Mucosa of gallbladder (tissue), 1 donor: ENCODE measurements around the gene BCDIN3D. TPM values are rescaled to one million over a fixed set of nuclear protein-coding genes. Genes with fewer than 3 reads are reported as not detected.

Experiments
- DNase-seq: peaks from one replicate; pipeline ENCODE4 v3.0.0-alpha.2; 2020; ENCODE audit warnings: low spot score
- total RNA-seq: library from RNA; stranded (reverse); gene quantifications from one replicate; pipeline ENCODE4 v1.2.1, GENCODE V29; 2021
- donor health status: DM: no; HTN: no; CAD: no.

The BCDIN3D gene
- total RNA-seq, 1 donor from 2014 or later, result 6.0 TPM

DNA sequence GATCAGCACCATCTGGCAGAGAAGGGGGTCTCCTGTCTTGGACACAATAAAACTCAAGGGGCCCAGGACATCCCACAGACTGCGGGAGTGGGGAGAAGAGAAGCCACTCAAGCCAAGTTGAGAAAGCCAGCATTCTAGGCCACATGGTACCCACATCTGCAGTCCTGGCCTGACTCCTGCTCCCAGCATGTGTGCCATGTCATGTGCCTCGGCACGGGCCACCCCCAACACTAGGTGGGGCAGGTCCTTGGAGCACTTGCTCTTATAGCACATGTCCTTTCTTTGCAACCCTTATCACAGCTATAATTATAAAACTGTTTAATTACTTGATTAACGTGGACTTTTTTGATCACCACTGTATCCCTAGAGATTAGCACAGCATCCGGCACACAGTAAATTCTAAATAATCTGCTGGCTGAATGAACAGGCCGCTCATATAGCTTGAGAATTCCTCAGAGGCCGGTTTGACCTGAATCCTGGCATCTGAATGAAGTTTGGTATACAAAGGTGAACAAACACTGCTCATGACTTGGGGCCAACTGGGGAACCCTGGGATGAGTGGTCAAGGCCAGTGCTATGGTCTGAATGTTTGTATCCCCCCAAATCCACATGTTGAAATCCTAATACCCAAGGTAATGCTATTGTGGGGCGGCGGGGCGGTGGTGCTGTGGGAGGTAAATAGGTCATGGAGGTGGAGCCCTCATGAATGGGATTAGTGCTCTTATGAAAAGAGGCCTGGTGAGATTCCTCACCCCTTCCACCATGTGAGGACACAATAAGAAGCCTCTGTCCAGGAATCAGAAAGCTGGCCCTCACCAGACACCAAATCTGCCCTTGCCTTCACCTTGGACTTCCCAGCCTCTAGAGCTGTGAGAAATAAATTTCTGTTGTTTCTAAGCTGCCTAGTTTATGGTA, 21.3 kb downstream of the BCDIN3D start:
- no peak for DNase-seq

DNA sequence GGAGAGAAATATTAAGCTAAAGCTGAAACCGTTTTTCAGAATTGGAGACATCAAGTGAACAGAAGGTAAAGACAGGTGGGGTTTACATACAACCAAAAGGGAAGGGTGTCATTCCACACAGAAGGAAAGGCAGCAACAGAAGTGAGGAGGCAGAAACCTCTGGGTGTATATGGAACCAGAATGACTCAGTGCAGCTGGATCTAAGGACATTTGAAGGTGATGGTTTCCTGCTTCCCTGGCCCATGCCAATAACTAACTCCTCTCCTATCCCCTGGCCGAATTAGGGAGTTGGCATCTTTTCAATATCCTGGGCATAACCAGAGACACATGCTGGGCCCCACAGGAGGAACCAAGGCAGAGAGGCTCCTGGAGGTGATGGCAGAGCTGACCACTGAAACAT, 23.1 kb downstream of the BCDIN3D start:
- DNase-seq, result no peak

DNA sequence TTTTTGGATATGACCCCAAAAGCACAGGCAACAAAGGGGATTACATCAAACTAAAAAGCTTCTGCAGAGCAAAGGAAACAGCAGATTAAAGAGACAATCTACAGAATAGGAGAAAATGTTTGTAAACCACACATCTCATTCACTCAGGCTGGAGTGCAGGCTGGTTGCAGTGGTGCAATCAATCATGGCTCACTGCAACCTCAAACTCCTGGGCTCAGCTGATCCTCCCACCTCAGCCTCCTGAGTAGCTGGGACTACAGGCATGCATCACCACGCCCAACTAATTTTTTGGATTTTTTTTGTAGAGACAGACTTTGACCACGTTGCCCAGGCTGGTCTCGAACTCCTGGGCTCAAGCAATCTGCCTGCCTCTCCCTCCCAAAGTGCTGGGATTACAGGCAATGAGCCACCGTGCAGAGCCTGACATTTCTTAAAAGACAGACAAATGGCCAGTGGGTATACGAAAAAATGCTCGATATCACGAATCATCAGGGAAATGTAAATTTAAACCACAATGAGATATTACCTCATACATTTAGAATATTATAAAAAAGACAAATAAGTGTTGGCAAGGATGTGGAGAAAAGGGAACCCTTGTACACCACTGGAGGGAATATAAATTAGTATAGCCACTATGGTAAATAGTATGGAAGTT, 24.5 kb downstream of the BCDIN3D start:
- no peak for DNase-seq

DNA sequence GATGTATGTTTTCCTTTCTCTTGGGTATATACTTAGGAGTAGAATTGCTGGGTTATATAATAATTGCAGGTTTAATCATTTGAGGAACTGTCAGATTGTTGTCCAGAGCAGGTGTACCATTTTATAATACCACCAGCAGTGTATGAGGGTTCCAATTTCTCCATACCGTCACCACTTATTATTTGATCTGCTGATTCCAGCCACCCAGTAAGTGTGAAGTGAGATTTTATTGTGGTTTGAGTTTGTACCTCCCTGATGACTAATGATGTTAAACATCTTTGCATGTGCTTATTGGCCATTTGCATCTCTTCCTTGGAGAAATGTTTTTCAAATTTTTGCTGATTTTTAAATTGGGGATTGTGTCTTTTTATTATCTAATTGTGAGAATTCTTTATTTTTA, 29.8 kb downstream of the BCDIN3D start:
- no peak for DNase-seq

DNA sequence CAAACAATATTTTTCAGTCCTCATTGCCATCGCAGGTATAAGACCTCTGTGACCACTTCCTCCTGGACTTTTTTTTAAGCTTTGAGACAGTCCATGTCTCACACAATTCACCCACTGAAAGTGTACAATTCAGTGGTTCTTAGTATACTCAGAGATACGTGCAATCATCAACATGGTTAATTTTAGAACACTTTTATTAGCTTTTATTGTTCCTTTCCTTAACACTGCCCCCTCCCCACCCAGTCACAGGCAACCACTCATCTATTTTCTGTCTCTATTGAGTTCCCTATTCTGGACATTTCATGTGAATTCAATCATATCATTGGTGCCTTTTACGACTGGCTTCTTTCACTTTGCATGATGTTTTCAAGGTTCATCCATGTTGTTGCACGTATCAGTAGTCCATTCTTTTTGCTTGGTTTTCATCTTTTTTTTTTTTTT, 30.9 kb downstream of the BCDIN3D start:
- no peak for DNase-seq

DNA sequence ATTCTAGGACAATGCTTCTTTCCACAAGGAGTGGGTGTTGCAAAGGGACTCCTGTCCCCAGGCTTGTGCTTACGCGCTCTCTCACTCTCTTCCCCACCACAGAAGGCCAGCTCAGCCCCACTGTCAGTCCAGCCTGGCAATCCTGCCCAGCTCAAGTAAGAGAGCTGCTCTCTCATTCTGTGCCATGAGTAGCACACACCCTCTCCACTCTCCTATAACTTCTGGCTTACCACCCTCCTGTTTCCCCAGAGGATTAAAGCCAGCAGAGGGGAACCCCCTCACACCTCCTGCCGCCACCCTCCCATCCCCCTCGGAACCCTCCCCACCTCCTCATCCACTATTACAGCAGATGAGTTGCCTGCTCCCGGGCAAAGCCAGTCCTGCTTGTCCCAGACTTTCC, 31.8 kb downstream of the BCDIN3D start:
- DNase-seq, result no peak

DNA sequence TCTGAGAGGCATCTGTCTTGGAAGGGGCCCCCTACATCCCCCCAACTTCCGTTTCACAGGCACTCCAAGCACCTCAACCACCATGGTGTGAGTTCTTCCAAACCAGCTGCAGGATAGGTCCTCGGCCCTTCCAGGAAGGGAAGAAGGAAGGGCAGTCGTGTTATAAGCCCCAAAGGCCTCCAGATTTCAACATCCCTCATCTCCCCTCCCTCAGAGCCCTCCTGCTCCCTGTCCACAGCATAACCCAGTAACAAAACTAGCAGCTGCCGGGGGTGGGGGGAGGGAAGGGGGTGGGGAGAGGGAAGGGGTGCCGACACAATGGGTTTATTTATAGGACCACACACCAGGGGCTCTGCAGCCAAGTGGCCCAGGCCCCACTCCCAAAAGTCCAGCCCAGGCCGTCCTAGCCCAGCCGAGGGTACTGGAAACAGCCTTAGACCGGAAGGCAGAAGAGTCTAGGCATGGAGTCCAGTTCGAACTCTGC, 33.0 kb downstream of the BCDIN3D start:
- DNase-seq, result no peak

DNA sequence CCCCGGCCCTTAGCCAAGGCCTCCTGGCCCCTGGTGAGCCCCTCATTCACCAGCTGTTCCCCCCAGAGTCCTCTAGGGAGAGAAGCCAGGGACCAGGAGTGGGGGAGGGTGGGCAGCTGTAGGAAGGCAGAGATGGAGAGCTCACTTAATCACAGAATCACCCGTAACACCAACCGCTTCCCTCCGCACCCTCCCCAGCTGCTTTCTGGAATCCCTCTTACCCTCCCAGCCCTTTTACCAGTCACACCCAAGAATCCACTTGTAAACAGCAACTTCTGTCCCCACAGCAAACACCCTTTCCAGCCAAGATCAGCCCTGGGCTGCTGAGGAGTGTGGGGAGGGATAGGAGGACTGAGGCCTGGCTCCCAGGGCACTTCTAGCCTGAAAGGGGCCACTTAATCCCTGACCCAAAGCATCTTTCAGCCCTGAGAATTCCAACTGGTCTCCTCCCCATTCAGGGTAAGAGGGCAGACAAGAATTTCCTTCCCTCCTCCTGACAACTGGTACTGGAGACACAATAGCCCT, 33.5 kb downstream of the BCDIN3D start:
- no peak for DNase-seq

DNA sequence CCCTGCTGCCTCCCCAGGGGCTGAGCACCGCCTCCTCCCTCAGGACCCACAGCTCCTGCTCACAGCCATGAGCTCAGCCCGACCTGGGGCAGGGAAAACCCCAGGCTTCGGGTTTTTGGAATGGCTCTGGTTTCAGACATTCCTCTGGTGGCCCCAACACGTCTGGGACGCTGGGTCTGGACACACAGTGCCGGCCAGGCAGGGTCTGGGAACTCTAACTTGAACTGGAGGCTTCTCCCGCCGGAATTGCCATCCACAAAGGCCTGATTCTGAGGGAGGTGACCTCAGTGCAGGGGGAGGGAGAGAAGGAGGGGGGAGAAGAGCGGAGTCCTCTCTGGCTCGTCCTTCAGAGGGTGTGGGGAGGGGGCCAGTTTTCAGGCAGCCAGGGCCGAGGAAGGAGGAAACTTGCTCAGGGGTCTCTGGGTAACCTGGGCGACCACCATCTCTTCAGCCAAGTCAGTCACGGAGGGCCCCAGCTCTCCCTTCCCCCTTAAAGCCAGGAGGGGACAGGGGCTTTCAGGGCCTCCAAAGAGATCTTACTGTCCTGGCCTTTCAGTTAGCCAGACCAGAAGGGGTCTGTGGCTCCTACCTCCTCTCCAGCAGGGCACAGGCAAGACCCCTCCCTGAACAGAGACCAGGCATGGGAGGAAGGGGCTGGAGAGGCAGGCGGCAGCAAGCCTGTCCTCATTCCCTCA, 34.1 kb downstream of the BCDIN3D start:
- DNase-seq, result no peak

DNA sequence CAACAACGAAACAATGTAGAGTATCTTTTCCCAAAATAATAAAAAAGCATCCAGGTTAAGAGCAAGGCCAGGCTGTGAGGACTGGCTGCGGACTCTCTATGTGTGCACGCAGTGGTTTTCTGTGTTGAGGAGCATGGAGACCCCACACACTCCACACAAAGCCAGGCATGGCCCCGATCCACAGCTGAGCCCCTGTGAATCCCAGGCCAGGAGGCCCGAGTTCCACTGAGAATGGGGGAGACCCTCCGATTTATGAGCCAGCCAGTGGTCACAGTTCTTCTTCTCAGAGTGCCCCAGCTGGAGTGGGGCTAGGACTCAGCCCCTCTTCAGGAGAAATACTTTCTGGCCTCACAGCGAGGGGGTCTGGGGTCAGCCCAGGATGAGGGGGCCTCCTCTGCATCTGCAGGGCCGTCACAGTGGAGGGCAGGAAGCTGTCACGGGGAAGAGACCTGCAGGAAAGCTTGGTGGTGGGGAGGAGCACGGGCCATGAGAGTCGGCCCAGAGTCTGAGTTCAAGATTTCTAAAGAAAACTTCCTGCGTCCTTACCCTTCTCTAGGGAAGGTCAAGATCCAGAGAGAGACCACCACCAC, 34.8 kb downstream of the BCDIN3D start:
- DNase-seq, result no peak

DNA sequence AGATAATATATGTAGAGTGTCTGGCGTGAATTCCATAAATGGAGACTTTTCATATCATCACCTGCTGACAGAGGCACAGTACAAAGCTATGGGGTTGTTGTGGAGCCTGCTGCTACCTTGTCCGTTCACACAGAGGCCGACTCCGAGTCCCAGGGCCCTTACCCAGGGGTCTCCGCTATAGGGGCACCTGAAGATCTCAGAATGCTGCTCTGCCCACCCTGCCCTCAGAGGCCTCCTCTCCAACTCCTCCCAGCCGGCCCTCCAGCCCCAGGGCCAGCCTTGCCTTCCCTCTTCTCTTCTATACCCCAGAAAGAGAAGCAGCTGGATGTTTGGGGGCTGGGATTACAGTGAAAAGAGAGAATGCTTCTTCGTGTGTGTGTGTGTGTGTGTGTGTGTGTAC, 36.0 kb downstream of the BCDIN3D start:
- no peak for DNase-seq

DNA sequence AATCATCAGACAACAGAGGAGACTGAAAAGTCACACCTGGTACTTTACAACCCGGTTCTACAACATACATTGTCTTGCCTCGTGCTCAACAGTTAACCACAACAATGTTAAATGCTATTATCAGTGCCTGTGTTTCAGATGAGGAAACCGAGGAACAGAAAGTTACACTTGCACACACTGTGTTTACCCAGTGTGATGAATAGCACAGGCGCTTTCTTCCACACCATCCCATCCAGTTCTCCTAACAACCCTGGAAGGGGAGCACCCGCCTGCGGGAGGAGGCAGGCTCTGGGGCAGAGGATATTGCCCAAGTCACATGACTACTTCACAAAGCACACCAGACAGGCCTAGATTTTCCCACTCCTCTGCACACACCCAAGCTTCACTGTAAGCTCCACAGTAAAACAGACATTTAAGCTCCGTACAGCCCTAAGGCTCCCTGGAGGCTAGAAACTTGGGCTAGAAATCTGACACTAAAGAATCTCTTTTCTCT, 36.5 kb downstream of the BCDIN3D start:
- no peak for DNase-seq

DNA sequence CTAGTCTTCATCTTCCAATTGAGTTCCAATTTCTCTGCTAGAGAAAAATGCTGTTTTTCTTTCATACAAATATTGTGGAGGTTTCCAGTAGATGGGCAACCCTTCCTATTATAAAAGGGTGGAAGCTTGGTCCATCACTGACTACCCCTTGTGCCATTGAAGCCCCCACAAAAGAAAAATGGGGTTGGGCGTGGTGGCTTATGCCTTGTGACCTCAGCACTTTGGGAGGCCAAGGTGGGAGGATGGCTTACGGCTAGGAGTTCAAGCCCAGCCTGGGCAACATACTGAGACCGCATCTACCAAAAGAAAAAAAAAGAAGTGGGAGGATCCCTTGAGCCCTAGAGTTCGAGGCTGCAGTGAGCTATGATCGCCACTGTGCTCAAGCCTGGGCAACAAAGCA, 37.5 kb downstream of the BCDIN3D start:
- DNase-seq, result no peak

DNA sequence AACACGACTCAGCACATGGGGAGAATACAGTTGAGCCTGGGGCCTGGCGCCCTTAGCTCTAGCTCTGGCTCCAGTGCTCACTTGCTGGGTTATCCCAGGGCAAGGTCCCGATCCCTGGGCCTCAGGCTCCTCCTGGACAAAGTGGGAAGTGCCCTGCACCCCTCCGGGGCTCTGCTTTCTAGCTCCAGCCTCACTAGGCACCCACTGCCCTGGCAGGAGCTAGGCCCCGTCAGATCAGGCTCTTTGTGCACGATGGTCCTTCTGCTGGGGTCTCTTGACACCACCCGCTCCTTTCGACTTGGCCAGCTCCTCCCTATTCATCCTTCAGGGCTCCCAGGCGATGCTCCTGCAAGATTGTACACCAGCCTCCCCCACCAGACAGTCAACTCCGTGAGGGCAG, 38.1 kb downstream of the BCDIN3D start:
- DNase-seq, result no peak

DNA sequence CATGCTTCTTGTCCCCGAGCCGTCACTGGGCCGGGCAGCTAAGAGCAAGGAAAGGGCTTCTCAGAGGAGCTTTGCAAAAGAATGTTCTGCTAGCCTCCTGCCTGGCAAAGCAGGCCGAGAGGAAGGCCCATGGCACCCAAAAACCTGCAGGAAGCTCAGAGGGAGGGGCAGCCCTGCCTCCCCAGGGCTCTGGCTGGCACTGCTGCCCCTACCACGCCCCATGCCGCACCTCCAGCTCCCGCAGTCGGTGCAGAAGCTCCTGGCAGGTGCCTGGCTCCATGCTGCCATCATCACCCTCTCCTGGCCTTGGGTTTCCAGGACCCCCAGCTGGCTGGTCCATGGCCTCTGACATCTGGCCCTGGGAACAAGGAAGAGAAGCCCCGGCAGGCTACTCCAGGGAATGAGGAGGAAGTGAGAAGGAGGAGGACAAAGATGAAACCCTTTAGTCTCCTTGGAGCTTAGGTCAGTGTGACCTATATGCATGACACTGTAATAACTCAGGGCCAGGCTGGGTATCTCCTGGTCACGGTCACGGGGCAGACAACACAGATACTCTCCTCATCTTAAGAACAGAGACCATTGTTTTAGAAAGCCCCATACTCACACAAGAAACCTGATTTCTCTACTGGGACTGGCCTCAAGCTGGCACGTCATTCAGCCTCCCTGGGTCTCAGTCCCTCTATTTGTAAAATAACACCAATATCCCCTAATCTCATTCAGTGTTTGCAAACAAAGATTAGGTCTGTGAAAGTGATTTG, 39.0 kb downstream of the BCDIN3D start:
- no peak for DNase-seq

DNA sequence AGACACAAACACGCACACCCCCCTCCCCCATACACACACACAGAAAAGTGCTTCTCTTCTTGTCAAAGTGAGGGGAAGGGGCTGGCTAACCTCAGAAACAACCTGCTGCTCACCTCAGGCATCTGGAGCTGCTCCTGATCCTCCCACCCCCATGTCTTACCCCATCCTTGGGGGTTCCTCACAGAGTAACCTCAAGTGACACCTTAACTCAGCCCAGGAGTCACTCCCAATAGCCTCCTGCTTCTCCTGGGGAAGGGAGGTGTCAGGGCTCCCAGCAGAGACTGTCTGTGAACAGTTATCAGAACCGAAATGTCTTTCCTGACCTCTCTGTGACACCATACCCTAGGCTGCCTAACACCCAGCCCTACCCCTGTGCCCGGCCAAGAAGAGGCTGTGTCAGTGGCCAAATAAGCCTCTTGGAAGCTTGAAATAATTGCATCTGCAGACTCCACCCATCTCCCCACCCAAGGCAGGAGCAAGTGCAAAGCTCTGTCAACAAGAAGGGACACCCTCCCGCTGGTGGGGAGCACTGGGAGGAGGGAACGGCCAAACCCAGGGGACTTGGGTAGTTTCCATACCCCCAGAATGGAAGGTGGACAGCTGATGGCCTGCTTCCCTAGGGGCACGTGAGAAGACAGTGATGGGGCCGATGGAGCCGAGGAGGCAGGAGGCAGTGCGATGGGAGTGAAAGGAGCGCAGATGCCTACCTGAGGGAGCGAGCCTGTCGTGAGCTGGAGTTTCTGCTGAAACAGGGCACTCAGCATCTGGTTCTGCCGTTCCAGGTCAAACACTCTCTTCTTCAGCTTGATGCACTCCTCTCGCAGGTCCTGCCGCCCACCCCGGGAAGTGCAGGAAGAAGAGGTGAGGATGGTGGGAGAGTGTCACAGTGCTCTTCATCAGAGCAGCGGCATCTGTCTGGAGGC, 41.5 kb downstream of the BCDIN3D start:
- DNase-seq, result no peak

DNA sequence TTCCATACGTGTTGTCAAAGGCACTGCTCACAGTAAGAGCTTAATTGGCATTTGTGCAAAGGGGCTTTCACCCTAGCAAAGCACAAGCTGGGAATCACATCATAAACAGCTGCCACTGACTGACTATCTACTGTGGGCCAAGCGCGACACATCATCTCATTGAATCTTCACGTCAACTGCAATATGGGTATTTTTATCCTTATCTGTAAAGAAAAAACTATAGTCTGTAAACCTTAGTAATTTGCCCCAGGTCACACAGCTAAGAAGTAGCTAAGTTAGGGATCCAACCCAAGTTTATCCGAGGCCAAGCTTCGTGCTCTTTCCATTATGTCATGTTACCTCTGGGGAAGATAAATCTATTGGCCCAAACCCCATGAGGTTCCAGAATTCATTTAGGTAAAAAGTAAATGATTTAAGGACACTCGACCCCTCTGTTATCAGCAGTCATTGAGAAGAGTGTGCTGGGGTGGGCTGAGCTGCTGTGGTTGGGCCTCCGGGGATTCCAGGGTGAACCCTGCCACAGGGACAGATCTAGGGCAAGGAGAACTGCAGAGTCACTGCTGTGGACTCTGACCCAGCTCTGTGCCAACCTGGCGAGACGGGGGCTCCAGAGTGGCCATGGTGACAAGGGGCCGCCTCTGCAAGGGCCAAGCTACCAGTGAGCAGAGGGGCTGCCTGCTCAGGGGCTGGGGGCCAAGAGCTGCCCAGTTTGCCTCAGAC, 42.3 kb downstream of the BCDIN3D start:
- no peak for DNase-seq

DNA sequence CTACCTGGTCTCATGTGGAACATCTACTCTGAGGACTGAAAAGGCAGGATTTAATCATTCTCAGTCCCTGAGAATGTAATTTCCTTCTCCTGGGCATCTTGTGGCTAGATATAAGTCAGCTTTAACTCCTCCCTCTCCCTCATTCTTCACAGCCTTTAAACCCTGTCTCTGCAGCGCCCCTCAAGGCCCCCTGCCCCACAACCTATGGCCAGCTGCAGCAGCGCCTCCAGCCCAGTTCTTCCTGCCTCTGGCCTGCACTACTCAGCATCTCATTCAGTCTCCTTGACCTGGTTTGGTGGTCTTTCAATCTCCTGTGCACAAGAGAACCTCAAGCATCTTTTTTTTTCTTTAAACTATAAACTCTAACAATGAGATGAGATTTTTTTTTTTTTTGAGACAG, 44.0 kb downstream of the BCDIN3D start:
- DNase-seq, result no peak

DNA sequence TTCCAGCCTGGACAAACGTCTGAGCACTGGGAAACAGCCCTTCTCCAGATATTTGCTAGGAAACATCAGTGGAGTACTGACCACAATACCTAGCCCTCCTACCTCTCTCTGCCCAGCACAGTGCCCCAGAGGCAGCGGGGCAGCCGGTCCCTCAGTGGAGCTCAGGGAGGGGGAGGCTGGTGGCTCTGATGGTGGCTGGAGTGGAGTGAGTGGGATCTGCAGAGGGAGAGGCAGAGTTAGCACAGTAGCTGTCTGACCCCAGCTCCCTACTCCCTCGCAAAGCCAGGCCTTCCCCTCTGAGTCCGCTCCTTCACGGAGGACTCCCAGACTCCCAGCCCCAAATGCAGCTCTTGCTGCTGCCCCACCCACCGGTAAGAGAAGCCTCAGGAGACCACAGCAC, 44.7 kb downstream of the BCDIN3D start:
- no peak for DNase-seq
